Activated CD4-positive, alpha-beta T cell treated with anti-CD3 and anti-CD28 coated beads, Interleukin-2, amount 50 U/mL, for 4 hours (primary cell): Measurements from ENCODE around the gene RAD51AP2.
"Not testable (repeated sequence)": the region's sequence is repeated elsewhere in the genome, so short reads cannot be mapped to it uniquely, and the experiment has no call there.

Experiments
- DNase-seq, 2 experiments: peaks; one replicate each; pipeline ENCODE4 v3.0.0-alpha.2; 2020

The RAD51AP2 gene

DNA sequence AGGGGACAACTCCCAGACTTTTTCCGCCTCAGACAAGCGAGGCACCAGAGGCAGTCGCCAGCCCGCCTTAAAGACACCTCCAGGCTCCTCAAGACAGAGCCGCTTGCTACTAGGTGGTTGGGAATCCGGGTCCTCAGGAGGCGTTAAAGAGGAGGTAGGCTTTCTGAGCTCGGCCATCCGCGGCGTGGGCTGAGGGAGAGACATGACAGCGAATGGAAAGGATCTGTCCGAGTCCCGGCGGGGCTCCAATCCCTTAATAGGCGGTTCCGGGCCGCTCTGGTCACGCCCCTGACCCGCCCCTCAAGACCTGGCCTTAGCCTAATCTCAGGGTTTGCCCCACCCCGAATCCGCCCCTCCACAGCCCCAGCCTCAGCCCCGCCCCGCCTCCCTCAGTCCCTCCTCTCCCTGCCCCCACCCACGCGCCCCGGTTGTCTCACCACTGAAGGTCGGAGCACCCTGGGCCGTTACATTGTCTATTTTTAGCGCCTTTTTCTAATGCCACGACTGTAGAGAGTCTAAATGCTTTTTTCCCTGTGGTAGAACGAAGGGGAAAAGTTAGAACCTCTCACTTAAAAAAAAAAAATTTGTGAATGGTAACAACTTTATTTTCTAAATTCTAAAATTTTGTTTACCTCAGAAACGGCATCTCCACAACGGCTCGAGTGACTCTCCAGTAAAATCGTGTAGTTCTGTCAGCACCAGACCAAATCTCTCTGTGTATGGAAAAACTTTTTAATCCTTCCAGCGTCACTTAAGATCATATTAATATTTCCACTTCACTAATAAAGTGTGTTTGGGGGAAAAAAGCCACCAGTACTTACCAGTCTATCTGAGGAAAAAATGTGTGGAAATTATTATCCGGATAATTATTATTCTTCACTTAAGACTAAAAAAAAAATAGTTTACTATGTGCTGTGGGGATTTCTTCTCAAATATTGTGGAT lies at the start of gene RAD51AP2:
Gene RAD51AP2, minus strand, starts transcription at position 229 of the 943 bp plus-strand sequence. Its CDS starts 25 bp downstream, at position 204.
- no peak for DNase-seq

DNA sequence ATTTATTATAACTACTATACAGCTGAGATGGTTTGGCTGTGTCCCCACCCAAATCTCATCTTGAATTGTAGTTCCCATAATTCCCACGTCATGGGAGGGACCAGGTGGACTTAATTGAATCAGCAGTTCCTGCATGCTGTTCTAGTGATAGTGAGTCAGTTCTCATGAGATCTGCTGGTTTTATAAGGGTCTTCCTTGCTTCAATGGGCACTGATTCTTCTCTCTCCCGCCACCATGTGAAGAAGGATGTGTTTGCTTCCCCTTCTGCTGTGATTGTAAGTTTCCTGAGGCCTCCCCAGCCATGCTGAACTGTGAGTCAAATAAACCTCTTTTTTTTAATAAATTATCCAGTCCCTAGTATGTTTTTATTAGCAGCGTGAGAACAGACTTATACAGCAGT lies 47.5 kb upstream of the RAD51AP2 start:
- not testable (repeated sequence) for DNase-seq

DNA sequence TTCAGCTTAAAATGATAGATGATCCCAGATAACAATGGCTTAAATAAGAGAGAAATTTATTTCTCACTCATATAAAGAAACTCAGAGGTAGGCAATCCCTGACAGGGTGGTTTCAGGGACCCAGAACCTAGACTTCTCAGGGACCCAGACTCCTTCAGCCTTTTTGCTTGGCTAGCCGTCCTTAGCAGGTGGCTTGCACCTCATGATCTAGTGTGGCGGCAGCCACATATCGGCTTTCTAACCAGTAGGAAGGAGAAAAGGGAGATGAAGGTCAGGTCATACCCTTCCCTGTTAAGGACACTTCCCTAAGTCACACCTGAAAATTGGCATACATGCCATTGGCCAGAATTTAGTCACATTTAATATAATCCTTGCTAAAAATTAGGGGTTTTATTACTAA lies 40.6 kb upstream of the RAD51AP2 start:
- DNase-seq = no peak

- DNase-seq = no peak
These were observed 39.8 kb upstream of the RAD51AP2 start for GRCh38 chr2:17558053-17558452.

DNA sequence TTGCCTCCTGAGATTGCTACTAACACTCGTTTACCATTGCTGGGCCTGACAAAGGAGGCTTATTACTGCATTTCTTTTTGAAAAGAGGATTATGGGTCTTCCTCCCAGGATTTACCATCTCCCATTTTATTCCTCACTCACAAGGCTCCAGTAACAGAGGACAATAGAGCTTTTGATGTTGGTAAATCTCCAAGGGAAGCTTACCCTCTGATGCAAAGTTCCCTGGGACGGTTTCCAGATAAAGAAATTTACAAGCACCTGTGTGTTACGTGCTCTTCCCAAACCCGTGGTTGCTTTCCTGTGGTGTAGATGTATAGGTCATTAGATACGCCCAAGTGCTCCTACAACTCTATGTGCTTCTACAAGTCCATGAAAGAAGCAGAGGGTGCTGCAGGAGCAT lies 39.4 kb upstream of the RAD51AP2 start:
- no peak for DNase-seq

- no peak for DNase-seq
These were observed 36.9 kb upstream of the RAD51AP2 start for GRCh38 chr2:17555150-17555549.

DNA sequence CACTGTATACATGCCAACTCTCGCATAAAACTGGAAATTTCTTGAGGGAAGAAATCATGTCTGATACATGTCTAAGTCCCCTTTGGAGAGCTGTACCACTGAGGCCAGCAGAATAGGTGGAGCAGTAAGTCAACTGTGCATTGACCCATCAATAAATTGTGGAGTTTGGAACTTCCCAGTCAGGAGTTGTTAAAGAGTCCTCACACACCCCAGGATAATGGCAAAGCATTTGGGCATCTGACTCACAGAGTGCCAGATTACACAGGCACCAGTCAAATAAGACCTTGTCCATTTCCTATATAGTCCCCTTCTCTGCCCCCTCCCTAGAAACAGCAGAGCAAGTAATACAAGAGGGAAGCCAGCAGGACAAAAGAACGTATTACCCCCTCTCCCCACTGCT lies 32.7 kb upstream of the RAD51AP2 start:
- DNase-seq = no peak

GRCh38 chr2:17547737-17548136 lies 29.5 kb upstream of the RAD51AP2 start:
- no peak for DNase-seq

DNA sequence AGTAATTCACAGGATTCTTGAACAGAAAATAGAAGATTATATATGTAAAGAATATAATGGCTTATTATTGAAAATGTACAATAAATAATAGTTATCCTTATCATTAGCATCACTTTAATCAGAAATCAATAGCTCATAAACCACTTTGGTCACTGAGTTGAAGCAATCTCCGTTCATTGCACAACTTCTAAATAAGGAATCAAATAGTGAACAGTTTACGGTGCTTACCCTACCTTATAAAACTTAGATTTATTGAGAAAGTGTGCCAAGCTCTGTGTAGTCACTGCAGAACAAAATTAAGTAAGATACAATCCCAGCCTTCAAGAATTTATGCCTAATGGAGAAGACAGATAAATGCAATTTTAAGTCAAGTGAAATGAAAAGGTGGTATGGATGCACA lies 29.0 kb upstream of the RAD51AP2 start:
- DNase-seq = no peak

DNA sequence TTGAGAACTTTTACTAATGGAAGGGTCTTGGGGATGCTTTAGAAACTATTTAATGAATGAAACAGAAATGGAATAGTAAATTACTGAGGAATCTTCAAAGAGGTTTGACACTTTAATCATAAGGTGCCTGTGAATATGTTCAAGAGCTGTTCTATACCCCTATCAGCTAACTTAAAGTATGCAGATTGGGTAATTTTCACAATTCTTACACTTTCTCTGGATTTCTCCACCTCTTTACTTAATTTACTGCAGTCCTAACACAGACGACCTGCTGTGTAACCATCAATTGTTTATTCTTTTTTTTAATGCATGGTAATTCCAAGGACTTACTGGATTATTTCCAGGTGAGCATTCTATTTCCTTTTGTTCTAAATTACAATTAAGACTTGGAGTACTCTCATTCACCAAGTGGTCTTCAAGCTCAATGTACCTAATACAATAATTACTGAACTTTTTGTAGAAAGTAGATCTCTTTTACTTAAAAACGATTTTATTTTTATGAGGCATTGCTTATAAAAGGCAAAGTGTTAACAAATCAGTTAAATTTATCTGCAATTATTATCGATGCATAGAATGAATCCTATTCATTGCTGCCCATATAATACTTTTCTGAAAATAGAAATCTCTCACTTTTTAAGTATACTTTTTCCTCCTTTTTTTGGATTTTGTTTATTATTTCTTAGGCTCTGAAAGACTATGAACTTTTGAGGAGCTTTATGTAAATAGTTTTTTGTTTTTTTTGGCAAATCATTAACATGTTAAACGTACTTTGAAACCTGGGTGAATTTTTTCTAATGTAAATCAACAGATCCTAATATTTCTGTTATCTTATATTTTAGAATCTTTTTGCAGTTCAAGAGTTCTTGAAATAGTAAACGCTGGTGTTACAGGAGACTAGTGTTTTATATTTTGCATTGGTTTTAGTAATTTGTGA lies 27.7 kb upstream of the RAD51AP2 start:
- no peak for DNase-seq

DNA sequence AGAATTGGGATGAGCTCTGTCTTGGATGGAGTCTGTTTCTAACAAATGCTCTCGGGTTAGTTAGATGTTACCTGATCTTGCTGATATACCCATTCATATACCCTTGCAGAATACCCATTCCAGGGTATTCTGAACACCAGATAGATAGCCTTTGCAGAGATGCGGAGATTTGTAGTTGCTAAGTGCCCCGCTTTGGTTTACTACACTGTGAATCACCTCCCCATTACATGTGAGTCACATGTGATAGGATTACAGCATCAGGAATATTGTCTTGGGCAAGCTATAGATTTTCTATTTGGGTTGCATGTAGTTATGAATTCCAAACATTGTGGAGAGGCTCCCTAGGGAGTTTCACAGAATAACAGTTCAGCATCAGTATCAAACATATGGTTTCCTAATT lies 26.0 kb upstream of the RAD51AP2 start:
- no peak for DNase-seq

DNA sequence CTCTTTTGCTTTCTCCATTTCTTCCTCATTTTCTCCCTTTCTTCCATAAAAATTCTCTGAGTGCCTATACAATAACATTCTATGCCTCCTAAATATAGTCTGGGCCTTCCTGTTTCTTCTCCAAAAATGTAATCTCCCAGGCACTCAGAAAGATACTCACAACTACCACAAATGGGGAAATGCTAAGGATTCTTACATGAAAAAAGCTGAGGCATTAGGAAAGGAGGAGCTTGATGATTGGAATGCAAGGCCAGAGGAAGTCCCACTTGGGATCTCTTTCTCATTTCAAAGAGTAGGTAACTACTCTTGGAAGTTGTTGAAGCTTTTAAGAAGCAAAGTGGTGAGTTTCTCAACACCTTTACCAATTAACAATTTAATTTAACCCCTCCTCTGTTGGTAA lies 25.6 kb upstream of the RAD51AP2 start:
- no peak for DNase-seq

DNA sequence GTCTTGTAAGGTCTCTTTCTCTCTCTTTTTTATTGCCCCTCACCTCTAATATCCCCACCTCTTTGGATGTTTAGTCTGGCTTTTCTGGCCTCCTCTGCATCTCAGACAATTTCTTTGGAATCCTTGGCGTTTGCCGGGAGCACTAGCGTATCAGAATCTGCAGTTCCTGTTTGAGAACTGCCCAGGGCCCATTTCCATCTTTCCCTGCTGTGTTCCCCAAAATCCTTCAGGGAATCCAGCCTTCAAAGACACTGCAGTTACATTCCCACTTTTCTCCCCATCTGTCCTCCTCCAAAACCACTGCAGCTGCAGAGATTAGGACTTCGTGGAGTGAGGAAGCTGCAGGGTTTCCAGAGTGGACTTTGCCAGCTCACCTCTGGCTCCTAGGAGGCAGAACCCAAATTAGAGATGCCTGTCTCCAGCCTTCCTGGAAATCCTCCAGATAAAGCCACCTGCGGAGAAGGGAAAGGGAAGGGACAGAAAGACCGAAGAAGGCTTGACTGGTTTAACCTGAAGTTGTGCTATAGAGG lies 25.0 kb upstream of the RAD51AP2 start:
- DNase-seq = no peak

GRCh38 chr2:17542471-17542870 lies 24.2 kb upstream of the RAD51AP2 start:
- no peak for DNase-seq

DNA sequence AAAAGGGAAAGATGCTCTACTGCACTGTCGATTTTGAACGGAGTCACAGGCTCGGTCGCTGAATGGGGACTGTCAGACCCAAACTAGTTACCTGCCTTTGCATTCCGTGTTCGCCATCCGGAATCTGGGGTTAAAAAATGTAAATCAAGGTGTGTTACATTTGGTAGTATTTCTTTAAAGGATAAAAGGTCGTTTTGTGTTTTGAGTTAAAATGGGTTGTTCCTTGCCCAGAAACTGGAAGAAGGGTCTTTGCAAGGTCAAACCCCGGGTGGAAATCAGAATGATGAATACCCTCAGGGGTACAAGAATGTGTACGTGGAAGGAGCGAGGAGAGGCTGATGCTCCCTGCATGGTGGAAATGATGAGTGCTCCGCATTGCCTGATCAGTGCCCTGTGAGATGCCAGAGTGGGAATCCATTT lies 23.3 kb upstream of the RAD51AP2 start:
- no peak for DNase-seq

DNA sequence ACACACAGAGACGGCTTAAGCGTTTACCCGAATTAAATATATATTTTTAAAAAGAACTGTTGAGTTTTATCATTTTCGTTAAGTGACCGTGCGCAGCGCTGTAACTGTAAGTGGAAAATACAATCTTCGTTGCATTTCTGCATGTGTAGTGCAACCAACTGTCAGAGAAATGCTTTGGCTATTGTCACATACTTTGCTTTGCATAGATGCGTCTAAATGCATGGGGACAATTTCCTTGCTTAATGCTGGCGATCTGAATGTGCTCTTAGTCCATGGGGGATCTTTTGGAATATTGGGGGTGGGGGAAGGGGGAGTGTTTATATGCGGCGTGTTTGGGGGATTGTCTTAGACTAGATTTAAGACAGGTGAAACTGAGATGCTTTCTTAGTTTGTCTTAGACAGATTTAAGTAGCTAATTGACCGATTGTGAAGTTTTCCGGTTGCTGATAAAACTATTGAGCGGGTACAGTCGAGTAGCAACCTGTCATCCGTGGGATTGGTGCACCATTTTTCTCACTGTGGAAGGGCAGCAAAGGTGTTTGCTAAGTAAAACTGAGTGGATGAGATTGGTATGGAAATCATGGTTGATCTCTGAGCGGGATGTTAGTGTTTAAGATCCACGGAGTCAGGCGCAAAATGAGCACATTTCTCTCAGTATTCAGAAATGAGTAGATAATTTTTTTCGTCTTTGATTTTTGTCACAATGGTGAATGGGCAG lies 22.7 kb upstream of the RAD51AP2 start:
- DNase-seq = no peak

GRCh38 chr2:17540093-17540812 lies 22.0 kb upstream of the RAD51AP2 start, which contains the start of gene VSNL1:
VSNL1 (plus strand) TSS chr2:17540696; CDS start chr2:17592075, 51,379 bp downstream.
- no peak for DNase-seq

DNA sequence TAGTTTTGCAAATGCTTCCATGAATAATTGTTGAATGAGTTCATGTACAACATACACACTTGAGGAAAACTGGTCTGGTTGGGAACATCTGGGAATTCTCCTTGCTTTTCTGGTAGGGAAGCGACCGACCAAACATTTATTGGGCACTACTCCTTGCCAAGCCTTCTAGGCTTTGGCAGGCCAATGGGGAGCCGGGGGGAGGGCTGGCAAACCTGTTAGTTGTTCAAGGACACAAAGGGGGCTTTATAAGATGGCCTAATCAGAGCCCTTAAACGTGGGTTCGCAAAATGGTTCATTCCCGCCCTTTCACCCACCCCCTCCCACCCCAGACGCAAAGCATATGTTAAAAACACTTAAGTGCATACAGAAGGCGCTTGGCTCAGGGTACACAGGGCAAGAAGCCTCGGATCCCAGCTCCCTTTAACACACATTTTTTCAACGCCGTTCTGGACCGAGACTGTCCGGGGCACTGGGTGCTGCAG lies 21.4 kb upstream of the RAD51AP2 start:
- DNase-seq = no peak

DNA sequence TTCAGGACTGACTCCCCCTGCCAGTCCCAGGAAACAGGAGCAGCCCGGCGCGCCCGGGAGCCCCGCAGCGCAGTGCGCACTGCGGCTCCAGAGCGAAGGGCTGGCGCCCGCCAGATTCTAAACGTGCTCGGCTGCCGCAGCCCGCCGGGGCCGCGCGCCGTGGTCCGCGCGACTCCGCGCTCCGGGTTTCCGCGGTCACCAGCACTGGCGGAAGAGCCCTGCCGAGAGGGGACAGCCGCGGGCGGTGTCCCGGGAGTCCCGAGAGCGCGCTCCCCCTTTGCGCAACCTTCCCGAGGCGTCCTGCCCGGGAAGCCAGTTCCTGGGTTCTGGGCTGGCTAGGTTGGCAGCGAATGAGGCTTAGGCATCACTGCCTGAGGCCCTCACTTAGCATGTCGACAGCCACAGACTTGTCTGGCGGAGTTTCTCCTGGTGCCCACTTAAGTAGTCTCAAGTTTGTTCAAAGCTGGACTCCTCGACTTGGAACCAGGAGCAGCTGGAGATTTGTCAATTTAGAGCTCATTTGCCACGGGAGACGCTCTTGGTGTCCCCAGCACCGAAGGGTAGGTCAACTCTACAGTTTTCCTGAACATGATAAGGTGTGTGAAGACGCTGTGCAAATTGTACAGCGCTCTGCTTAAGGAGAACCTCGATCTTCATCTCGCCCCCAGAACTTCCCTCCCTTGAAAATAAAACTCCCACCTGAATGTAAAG lies 20.8 kb upstream of the RAD51AP2 start:
- DNase-seq = no peak

DNA sequence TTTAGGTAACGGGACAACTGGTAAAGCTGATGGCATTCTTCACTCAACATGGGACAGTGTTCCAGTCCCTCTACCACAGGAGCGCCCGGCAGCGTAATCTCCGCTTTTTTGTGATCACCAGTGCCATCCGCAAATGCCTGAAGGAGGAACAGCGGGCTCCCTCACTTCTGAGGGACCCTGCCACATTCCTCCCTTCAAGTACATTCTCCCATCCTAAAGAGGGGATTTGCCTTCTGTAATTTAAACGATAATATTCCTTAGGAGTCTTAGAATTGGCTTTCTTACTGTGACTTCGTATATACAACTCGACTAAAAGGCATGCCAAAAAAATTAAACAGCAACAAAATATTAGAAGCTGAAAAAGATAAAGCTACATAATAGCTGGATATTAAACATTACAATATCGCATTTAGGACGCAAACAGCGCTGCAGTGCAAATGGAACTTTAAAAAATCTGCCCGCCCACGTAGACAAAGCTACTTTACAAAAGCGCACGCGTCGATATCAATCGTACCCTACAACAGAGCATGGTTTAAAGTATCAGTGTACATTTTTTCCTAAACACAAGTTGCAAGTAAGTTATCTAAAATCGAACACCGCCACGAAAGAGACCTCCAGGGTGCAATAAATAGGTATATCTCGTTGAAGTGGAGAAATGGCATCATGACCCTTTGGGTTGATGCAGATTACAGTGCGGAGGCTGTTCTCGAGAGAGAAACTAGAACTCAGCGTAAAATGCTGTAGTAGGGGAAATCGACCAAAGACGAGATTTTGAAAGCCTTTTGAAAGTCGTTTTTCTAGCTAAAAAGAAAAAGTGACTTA lies 20.0 kb upstream of the RAD51AP2 start:
- no peak for DNase-seq
